ENCODE data around the gene KDM4C. TPM values are rescaled to one million over a fixed set of nuclear protein-coding genes. Genes with fewer than 3 reads are reported as not detected.

The KDM4C gene
- total and polyA plus RNA-seq, 2 donors (not counting 1 experiment from before 2014, with no cell fraction given): 13.0 to 39.0 TPM

- H3K4me3 ChIP-seq (replicated peaks in 1 of 4; ENCODE audit: control extremely low read depth in 1 of 4, insufficient read depth in 1 of 4, low read depth in 3 of 4, low read length in 4 of 4): no peak overlapping the region
- no peak overlapping the region for H3K4me2 ChIP-seq (ENCODE audit: extremely low read depth, insufficient read depth, low read length)
- no peaks in the 10 kb centered on the region for H3K4me1 ChIP-seq (ENCODE audit: control insufficient read depth, extremely low read depth, insufficient read depth, low read length)
- no peaks in the 10 kb centered on the region for H4K20me1 ChIP-seq (ENCODE audit: control insufficient read depth, extremely low read depth, insufficient read depth, low read length)
- no peaks in the 10 kb centered on the region for H3K9me3 ChIP-seq (ENCODE audit: control insufficient read depth, insufficient read depth, low read depth, low read length)
- H2AFZ ChIP-seq (ENCODE audit: low read length): no peak overlapping the region
- DNase-seq (ENCODE audit: low read depth in 2 of 2): peak in 1 of 2 donors; percentile 20
- TF ChIP-seq CTCF (conservative IDR thresholded peaks at IDR 0.05 in 1 of 2, IDR thresholded peaks at IDR 0.05 in 1 of 2; ENCODE audit: low read depth in 1 of 2, low read length in 2 of 2) (no peak), EZH2 (IDR thresholded peaks at IDR 0.05; ENCODE audit: low read length, missing control alignments) (no peak)
- H3K27me3 ChIP-seq (ENCODE audit: control insufficient read depth, insufficient read depth, low read length): no peaks in the 10 kb centered on the region
- no peaks in the 10 kb centered on the region for H3K79me2 ChIP-seq (ENCODE audit: control insufficient read depth, insufficient read depth, low read length)
- H3K27ac ChIP-seq (ENCODE audit: insufficient read depth, low read length): no peak overlapping the region
- H3K9ac ChIP-seq (ENCODE audit: insufficient read depth, low read length): no peak overlapping the region
- no peaks in the 10 kb centered on the region for H3K36me3 ChIP-seq (ENCODE audit: control insufficient read depth, insufficient read depth, low read length)
Observed at GRCh38 chr9:6973762-6974161, 216.0 kb downstream of the KDM4C start.

GRCh38 chr9:6975198-6975597 is 217.4 kb downstream of the KDM4C start:
- Histone ChIP-seq H4K20me1 (ENCODE audit: control insufficient read depth, extremely low read depth, insufficient read depth, low read length) (no peaks in the 10 kb centered on the region), H2AFZ (ENCODE audit: low read length) (no peak overlapping the region), H3K4me1 (ENCODE audit: control insufficient read depth, extremely low read depth, insufficient read depth, low read length) (no peaks in the 10 kb centered on the region), H3K9me3 (ENCODE audit: control insufficient read depth, insufficient read depth, low read depth, low read length) (no peaks in the 10 kb centered on the region), H3K79me2 (ENCODE audit: control insufficient read depth, insufficient read depth, low read length) (no peaks in the 10 kb centered on the region), H3K4me3 (replicated peaks in 1 of 4; ENCODE audit: control extremely low read depth in 1 of 4, insufficient read depth in 1 of 4, low read depth in 3 of 4, low read length in 4 of 4) (no peak overlapping the region), H3K27me3 (ENCODE audit: control insufficient read depth, insufficient read depth, low read length) (no peaks in the 10 kb centered on the region), H3K27ac (ENCODE audit: insufficient read depth, low read length) (no peak overlapping the region), H3K36me3 (ENCODE audit: control insufficient read depth, insufficient read depth, low read length) (no peaks in the 10 kb centered on the region), H3K9ac (ENCODE audit: insufficient read depth, low read length) (no peak overlapping the region), H3K4me2 (ENCODE audit: extremely low read depth, insufficient read depth, low read length) (no peak overlapping the region)
- DNase-seq (ENCODE audit: low read depth in 2 of 2): no peak
- TF ChIP-seq EZH2 (IDR thresholded peaks at IDR 0.05; ENCODE audit: low read length, missing control alignments) (no peak), CTCF (conservative IDR thresholded peaks at IDR 0.05 in 1 of 2, IDR thresholded peaks at IDR 0.05 in 1 of 2; ENCODE audit: low read depth in 1 of 2, low read length in 2 of 2) (no peak)

GRCh38 chr9:6977761-6978160 is 220.0 kb downstream of the KDM4C start:
- DNase-seq (ENCODE audit: low read depth in 2 of 2): no peak
- no peak overlapping the region for H3K4me3 ChIP-seq (replicated peaks in 1 of 4; ENCODE audit: control extremely low read depth in 1 of 4, insufficient read depth in 1 of 4, low read depth in 3 of 4, low read length in 4 of 4)
- H2AFZ ChIP-seq (ENCODE audit: low read length): no peak overlapping the region
- H3K36me3 ChIP-seq (ENCODE audit: control insufficient read depth, insufficient read depth, low read length): no peaks in the 10 kb centered on the region
- no peaks in the 10 kb centered on the region for H3K9me3 ChIP-seq (ENCODE audit: control insufficient read depth, insufficient read depth, low read depth, low read length)
- H3K79me2 ChIP-seq (ENCODE audit: control insufficient read depth, insufficient read depth, low read length): no peaks in the 10 kb centered on the region
- H4K20me1 ChIP-seq (ENCODE audit: control insufficient read depth, extremely low read depth, insufficient read depth, low read length): no peaks in the 10 kb centered on the region
- H3K27me3 ChIP-seq (ENCODE audit: control insufficient read depth, insufficient read depth, low read length): no peaks in the 10 kb centered on the region
- no peak for TF ChIP-seq EZH2 (IDR thresholded peaks at IDR 0.05; ENCODE audit: low read length, missing control alignments)
- H3K4me2 ChIP-seq (ENCODE audit: extremely low read depth, insufficient read depth, low read length): no peak overlapping the region
- H3K27ac ChIP-seq (ENCODE audit: insufficient read depth, low read length): no peak overlapping the region
- H3K9ac ChIP-seq (ENCODE audit: insufficient read depth, low read length): no peak overlapping the region
- no peaks in the 10 kb centered on the region for H3K4me1 ChIP-seq (ENCODE audit: control insufficient read depth, extremely low read depth, insufficient read depth, low read length)
